ENCODE results near the gene PNMA3.
"Not testable (repeated sequence)": the region's sequence is repeated elsewhere in the genome, so short reads cannot be mapped to it uniquely, and the experiment has no call there.

PNMA3 gene

GRCh38 chrX:153055871-153056749 lies at the start of gene PNMA3:
Gene PNMA3, plus strand, starts transcription at chrX:153056470. Its CDS starts 586 bp downstream, at chrX:153057056.
- DNase-seq = no peak

GRCh38 chrX:153017174-153017573 lies 39.1 kb upstream of the PNMA3 start:
- DNase-seq = not testable (repeated sequence)

GRCh38 chrX:153019166-153019565 lies 37.1 kb upstream of the PNMA3 start:
- no peak for DNase-seq

- not testable (repeated sequence) for DNase-seq
These were observed 29.8 kb upstream of the PNMA3 start for GRCh38 chrX:153026501-153026900.

GRCh38 chrX:153028487-153028886 lies 27.8 kb upstream of the PNMA3 start:
- not testable (repeated sequence) for DNase-seq

- no peak for DNase-seq
These were observed 27.1 kb upstream of the PNMA3 start for GRCh38 chrX:153029162-153029561.

- DNase-seq = no peak
These were observed 26.4 kb upstream of the PNMA3 start for GRCh38 chrX:153029875-153030274.

GRCh38 chrX:153030801-153031200 lies 25.5 kb upstream of the PNMA3 start:
- DNase-seq = no peak

GRCh38 chrX:153032397-153033118 lies 23.7 kb upstream of the PNMA3 start:
- DNase-seq = no peak

- no peak for DNase-seq
These were observed 7.2 kb upstream of the PNMA3 start for GRCh38 chrX:153049093-153049492.

- DNase-seq = no peak
These were observed 3.7 kb upstream of the PNMA3 start for GRCh38 chrX:153052534-153052933.

- DNase-seq = no peak
These were observed 1.0 kb downstream of the PNMA3 start for GRCh38 chrX:153057281-153057680.

GRCh38 chrX:153059191-153060094 lies 3.2 kb downstream of the PNMA3 start:
- DNase-seq = no peak

GRCh38 chrX:153060095-153060445 lies 3.8 kb downstream of the PNMA3 start:
- DNase-seq = no peak

- DNase-seq = no peak
These were observed 5.5 kb downstream of the PNMA3 start for GRCh38 chrX:153061732-153062131.

- DNase-seq = no peak
These were observed 7.0 kb downstream of the PNMA3 start for GRCh38 chrX:153063315-153063714.

- no peak for DNase-seq
These were observed 7.8 kb downstream of the PNMA3 start for GRCh38 chrX:153064061-153064460.

GRCh38 chrX:153065389-153065788 lies 9.1 kb downstream of the PNMA3 start:
- DNase-seq = no peak

- DNase-seq = not testable (repeated sequence)
These were observed 10.1 kb downstream of the PNMA3 start for GRCh38 chrX:153066402-153066801.

GRCh38 chrX:153071909-153072583 lies 15.8 kb downstream of the PNMA3 start, which contains the start of gene PNMA6A:
Gene PNMA6A, plus strand, starts transcription at chrX:153072454. Its CDS starts 609 bp downstream, at chrX:153073063.
- DNase-seq = not testable (repeated sequence)

- DNase-seq = not testable (repeated sequence)
These were observed 17.1 kb downstream of the PNMA3 start for GRCh38 chrX:153073331-153073730.

- no peak for DNase-seq
These were observed 18.1 kb downstream of the PNMA3 start for GRCh38 chrX:153074262-153074899.
